IMR-90 (cell line): ENCODE data around the gene WWC2.

Experiments used
- BHLHE40 ChIP-seq: fragments of 150-350 bp; IDR thresholded peaks from 2 replicates; pipeline ENCODE4 v1.6.1; 2016; ENCODE audit warnings: mild to moderate bottlenecking, low read depth, low read length
- CTCF ChIP-seq: conservative IDR thresholded peaks from 2 replicates; pipeline ENCODE4 v1.5.1; 2012; ENCODE audit warnings: mild to moderate bottlenecking, low read depth, low read length, improper control_type of control experiment
- FOS ChIP-seq: fragments of 150-350 bp; IDR thresholded peaks from 2 replicates; pipeline ENCODE4 v1.6.1; 2016; ENCODE audit warnings: low read depth, low read length
- MAFK ChIP-seq: IDR thresholded peaks from 2 replicates; pipeline ENCODE4 v1.6.1; 2012; ENCODE audit warnings: low read depth, low read length, improper control_type of control experiment
- MAZ ChIP-seq: IDR thresholded peaks from 2 replicates; pipeline ENCODE4 v1.6.1; 2012; ENCODE audit warnings: low read depth, mild to moderate bottlenecking, low read length, improper control_type of control experiment, moderate library complexity, borderline replicate concordance
- MXI1 ChIP-seq: IDR thresholded peaks from 2 replicates; pipeline ENCODE4 v1.6.1; 2012; ENCODE audit warnings: low read depth, mild to moderate bottlenecking, low read length, moderate library complexity, borderline replicate concordance
- POLR2A ChIP-seq: IDR thresholded peaks from 2 replicates; pipeline ENCODE4 v1.6.1; 2012; ENCODE audit warnings: mild to moderate bottlenecking, low read depth, low read length
- RAD21 ChIP-seq: IDR thresholded peaks from 2 replicates; pipeline ENCODE4 v1.6.1; 2012; ENCODE audit warnings: low read length, improper control_type of control experiment
- RCOR1 ChIP-seq: IDR thresholded peaks from 2 replicates; pipeline ENCODE4 v1.6.1; 2012; ENCODE audit warnings: mild to moderate bottlenecking, low read length, improper control_type of control experiment; ENCODE audit not compliant: insufficient replicate concordance
- RFX5 ChIP-seq: IDR thresholded peaks from 2 replicates; pipeline ENCODE4 v1.8.0; 2012; ENCODE audit warnings: low read depth, mild to moderate bottlenecking, low read length, moderate library complexity
- SMC3 ChIP-seq: fragments of 150-350 bp; IDR thresholded peaks from 2 replicates; pipeline ENCODE4 v1.6.1; 2016; ENCODE audit warnings: low read depth, mild to moderate bottlenecking, antibody characterized with exemption, low read length, moderate library complexity
- TF ChIP-seq, protein P1 (sequence below): fragments of 150-350 bp; IDR thresholded peaks from 2 replicates; pipeline ENCODE4 v1.6.1; 2017; ENCODE audit warnings: mild to moderate bottlenecking, antibody characterized with exemption, low read length, low read depth

DNA sequence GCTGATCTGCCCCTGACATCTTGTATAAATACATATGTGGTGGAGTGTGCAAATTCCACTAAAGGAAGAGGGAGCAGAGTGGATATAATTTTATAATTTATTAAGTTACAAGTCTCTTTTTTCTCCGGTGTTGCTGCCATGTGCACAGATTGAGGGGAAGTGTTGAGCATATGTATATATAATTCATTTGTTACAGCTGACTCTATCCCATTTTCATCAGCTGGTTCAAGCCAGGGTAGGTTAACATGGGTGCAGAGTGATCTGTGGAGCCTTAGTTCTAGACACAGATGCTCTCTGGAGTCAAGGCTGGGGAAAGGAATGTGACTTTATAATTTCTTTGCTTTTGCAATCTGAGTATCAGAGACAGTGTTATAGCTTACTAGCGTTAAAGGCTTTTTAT is 103.5 kb downstream of the WWC2 start:
- TF ChIP-seq, protein P1, sequence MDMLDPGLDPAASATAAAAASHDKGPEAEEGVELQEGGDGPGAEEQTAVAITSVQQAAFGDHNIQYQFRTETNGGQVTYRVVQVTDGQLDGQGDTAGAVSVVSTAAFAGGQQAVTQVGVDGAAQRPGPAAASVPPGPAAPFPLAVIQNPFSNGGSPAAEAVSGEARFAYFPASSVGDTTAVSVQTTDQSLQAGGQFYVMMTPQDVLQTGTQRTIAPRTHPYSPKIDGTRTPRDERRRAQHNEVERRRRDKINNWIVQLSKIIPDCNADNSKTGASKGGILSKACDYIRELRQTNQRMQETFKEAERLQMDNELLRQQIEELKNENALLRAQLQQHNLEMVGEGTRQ = no peak
- TF ChIP-seq CTCF (no peak), RFX5 (no peak), POLR2A (no peak), BHLHE40 (no peak), FOS (no peak), MAFK (no peak), RAD21 (no peak), MXI1 (no peak), MAZ (no peak), RCOR1 (no peak), SMC3 (no peak)
